MM.1S (cell line): ENCODE results near the gene PDAP1.

Experiments
- DNase-seq: peaks from one replicate; pipeline ENCODE4 v3.0.0-alpha.2; 2015
- H2AFZ ChIP-seq: fragments of 300-600 bp; sonication (generic); 2 replicates; pipeline ENCODE4 v1.6.0; 2016; ENCODE audit warnings: antibody characterized with exemption, low read length
- H3F3A ChIP-seq: fragments of 300-600 bp; sonication (generic); 2 replicates; pipeline ENCODE4 v1.6.1; 2016; ENCODE audit warnings: mild to moderate bottlenecking, antibody characterized with exemption, low read length, moderate library complexity, mixed read lengths; ENCODE audit not compliant: insufficient read depth
- H3K27ac ChIP-seq: fragments of 300-600 bp; sonication (generic); 2 replicates; pipeline ENCODE4 v1.5.1; 2016; ENCODE audit warnings: mild to moderate bottlenecking, low read length
- H3K27me3 ChIP-seq: fragments of 300-600 bp; sonication (generic); replicated peaks from 2 replicates; pipeline ENCODE4 v1.6.0; 2016; ENCODE audit warnings: low read length; ENCODE audit not compliant: insufficient read depth
- H3K36me3 ChIP-seq: fragments of 300-600 bp; sonication (generic); replicated peaks from 2 replicates; pipeline ENCODE4 v1.6.1; 2016; ENCODE audit warnings: mild to moderate bottlenecking, low read length, mixed read lengths; ENCODE audit not compliant: insufficient read depth
- H3K4me1 ChIP-seq: fragments of 300-600 bp; sonication (generic); 2 replicates; pipeline ENCODE4 v1.6.1; 2016; ENCODE audit warnings: low read length, mixed read lengths
- H3K4me2 ChIP-seq: fragments of 300-600 bp; sonication (generic); 2 replicates; pipeline ENCODE4 v1.6.0; 2016; ENCODE audit warnings: low read depth, low read length
- H3K4me3 ChIP-seq: fragments of 300-600 bp; sonication (generic); 2 replicates; pipeline ENCODE4 v1.5.1; 2016; ENCODE audit warnings: low read length, mixed read lengths
- H3K79me2 ChIP-seq: fragments of 300-600 bp; sonication (generic); 2 replicates; pipeline ENCODE4 v1.6.1; 2016; ENCODE audit warnings: mixed run types, low read length, mixed read lengths
- H3K9ac ChIP-seq: fragments of 300-600 bp; sonication (generic); 2 replicates; pipeline ENCODE4 v1.6.1; 2016; ENCODE audit warnings: low read length, mixed read lengths
- H3K9me2 ChIP-seq: fragments of 300-600 bp; sonication (generic); replicated peaks from 2 replicates; pipeline ENCODE4 v1.6.1; 2016; ENCODE audit warnings: mild to moderate bottlenecking, low read length, mixed read lengths; ENCODE audit not compliant: insufficient read depth
- H3K9me3 ChIP-seq: fragments of 300-600 bp; sonication (generic); replicated peaks from 2 replicates; pipeline ENCODE4 v1.6.1; 2016; ENCODE audit warnings: mild to moderate bottlenecking, low read length, mixed read lengths; ENCODE audit not compliant: insufficient read depth
- H4K20me1 ChIP-seq: fragments of 300-600 bp; sonication (generic); 2 replicates; pipeline ENCODE4 v1.6.1; 2016; ENCODE audit warnings: mild to moderate bottlenecking, low read length, moderate library complexity, mixed read lengths; ENCODE audit not compliant: insufficient read depth
- CTCF ChIP-seq: fragments of 300-600 bp; sonication (generic); IDR thresholded peaks from 2 replicates; pipeline ENCODE4 v1.5.1; 2016; ENCODE audit warnings: antibody characterized with exemption, low read length, mixed read lengths
- EZH2 ChIP-seq: fragments of 300-600 bp; sonication (generic); optimal IDR thresholded peaks from 2 replicates; pipeline ENCODE3; 2017; ENCODE audit warnings: low read depth, mild to moderate bottlenecking, antibody characterized with exemption, low read length, mixed read lengths
- EZH2phosphoT487 ChIP-seq: fragments of 300-600 bp; sonication (generic); IDR thresholded peaks from 2 replicates; pipeline ENCODE4 v1.6.1; 2018; ENCODE audit warnings: antibody characterized with exemption, low read length

PDAP1 gene

GRCh38 chr7:99403764-99404163 lies 4.6 kb downstream of the PDAP1 start:
- H3K9ac ChIP-seq, result no peak overlapping the region
- H3K4me3 ChIP-seq, result no peak overlapping the region
- no peaks in the 10 kb centered on the region for H3K9me3 ChIP-seq
- H3K9me2 ChIP-seq, result no peaks in the 10 kb centered on the region
- H3K27ac ChIP-seq, result no peak overlapping the region
- no peak overlapping the region for H3K4me2 ChIP-seq
- peaks cover 56% of the 10 kb centered on the region for H3K79me2 ChIP-seq
- peaks cover 11% of the 10 kb centered on the region for H3K4me1 ChIP-seq
- H3F3A ChIP-seq, result no peaks in the 10 kb centered on the region
- H3K36me3 ChIP-seq, result no peaks in the 10 kb centered on the region
- H2AFZ ChIP-seq, result no peak overlapping the region
- TF ChIP-seq CTCF (no peak), EZH2 (no peak)
- H3K27me3 ChIP-seq, result no peaks in the 10 kb centered on the region
- DNase-seq, result no peak
- H4K20me1 ChIP-seq, result no peaks in the 10 kb centered on the region; the same call in 1 of the 2 replicates

GRCh38 chr7:99402854-99403253 lies 5.5 kb downstream of the PDAP1 start:
- Histone ChIP-seq H3K9me3 (no peaks in the 10 kb centered on the region), H3K27me3 (no peaks in the 10 kb centered on the region), H3K9ac (no peak overlapping the region), H3K36me3 (no peaks in the 10 kb centered on the region), H3K79me2 (peaks cover 49% of the 10 kb centered on the region), H3K27ac (no peak overlapping the region), H3K4me1 (peaks cover 11% of the 10 kb centered on the region), H3K4me2 (no peak overlapping the region), H3F3A (no peaks in the 10 kb centered on the region), H3K9me2 (no peaks in the 10 kb centered on the region), H3K4me3 (no peak overlapping the region), H2AFZ (no peak overlapping the region), H4K20me1 (no peaks in the 10 kb centered on the region; the same call in 1 of the 2 replicates)
- no peak for DNase-seq
- no peak for TF ChIP-seq CTCF
- no peak for TF ChIP-seq EZH2
- TF ChIP-seq EZH2phosphoT487, result no peak

GRCh38 chr7:99399597-99399996 lies 8.8 kb downstream of the PDAP1 start:
- H3K27me3 ChIP-seq, result no peaks in the 10 kb centered on the region
- no peaks in the 10 kb centered on the region for H3K9me3 ChIP-seq
- no peaks in the 10 kb centered on the region for H4K20me1 ChIP-seq
- TF ChIP-seq EZH2phosphoT487 (no peak), EZH2 (no peak), CTCF (no peak)
- no peak overlapping the region for H3K4me3 ChIP-seq
- no peaks in the 10 kb centered on the region; the same call in 1 of the 2 replicates for H3F3A ChIP-seq
- no peak overlapping the region for H3K9ac ChIP-seq
- no peak for DNase-seq
- no peak overlapping the region for H3K27ac ChIP-seq
- no peaks in the 10 kb centered on the region for H3K36me3 ChIP-seq
- no peak overlapping the region for H3K4me2 ChIP-seq
- no peaks in the 10 kb centered on the region for H3K9me2 ChIP-seq
- peaks cover 20% of the 10 kb centered on the region for H3K79me2 ChIP-seq
- H2AFZ ChIP-seq, result no peak overlapping the region
- H3K4me1 ChIP-seq, result no peaks in the 10 kb centered on the region
